Renal cortex interstitium (tissue), 3 donors: ENCODE results near the gene LMAN1. TPM values are rescaled to one million over a fixed set of nuclear protein-coding genes. Genes with fewer than 3 reads are reported as not detected.

ENCODE experiments used
- polyA plus RNA-seq, 3 donors: library from polyadenylated mRNA; unstranded; fragments of 120-200 nt; gene quantifications; one replicate each; pipeline ENCODE4 v1.2.1, GENCODE V29; 2013; ENCODE audit not compliant: insufficient read length in 3 of 3

Gene LMAN1
- polyA plus RNA-seq, 3 donors, result 98.9 to 124 (median 113) TPM

Other genes with a start within 250 kb of the LMAN1 start
- 10 to 100 TPM; 69.7 to 74.6 (median 70.6) TPM for gene SEC11C, start 219.4 kb downstream of the LMAN1 start, polyA plus RNA-seq
- 1 to 10 TPM in 1 of 3 donors, under 1 TPM in 1, not detected in 1; 0.80 to 1.1 TPM for gene GRP, start 139.1 kb downstream of the LMAN1 start, polyA plus RNA-seq
- gene RAX, start 85.8 kb downstream of the LMAN1 start, polyA plus RNA-seq, result not detected
- gene CPLX4, start 40.6 kb downstream of the LMAN1 start, polyA plus RNA-seq, result under 1 TPM; 0.06 to 0.23 (median 0.16) TPM